Measurements from ENCODE around the gene CD2. TPM values are rescaled to one million over a fixed set of nuclear protein-coding genes. Genes with fewer than 3 reads are reported as not detected.

The CD2 gene
- total and polyA plus RNA-seq, 2 of the 8 experiments (the other 6 are each of a cell fraction or from before 2014, with no cell fraction given) = not detected

- TF ChIP-seq JUN (IDR thresholded peaks at IDR 0.05; ENCODE audit: low read depth, low read length) (no peak), POU5F1 (IDR thresholded peaks at IDR 0.05; ENCODE audit: low read depth, low read length) (no peak), KDM5A (IDR thresholded peaks at IDR 0.05; ENCODE audit: low read length) (no peak), BACH1 (IDR thresholded peaks at IDR 0.05; ENCODE audit: low read length) (no peak), YY1 (IDR thresholded peaks at IDR 0.05; ENCODE audit: low read depth, low read length) (no peak), MAFK (IDR thresholded peaks at IDR 0.05; ENCODE audit: low read depth, low read length) (no peak)
These were observed 12.2 kb upstream of the CD2 start (continued) for GRCh38 chr1:116741836-116742565.

Measured in H1 (cell line).